ENCODE measurements around the gene MAGEC3. TPM values are rescaled to one million over a fixed set of nuclear protein-coding genes. Genes with fewer than 3 reads are reported as not detected.

The MAGEC3 gene
- total RNA-seq, 1 experiment from 2014 or later = not detected

DNA sequence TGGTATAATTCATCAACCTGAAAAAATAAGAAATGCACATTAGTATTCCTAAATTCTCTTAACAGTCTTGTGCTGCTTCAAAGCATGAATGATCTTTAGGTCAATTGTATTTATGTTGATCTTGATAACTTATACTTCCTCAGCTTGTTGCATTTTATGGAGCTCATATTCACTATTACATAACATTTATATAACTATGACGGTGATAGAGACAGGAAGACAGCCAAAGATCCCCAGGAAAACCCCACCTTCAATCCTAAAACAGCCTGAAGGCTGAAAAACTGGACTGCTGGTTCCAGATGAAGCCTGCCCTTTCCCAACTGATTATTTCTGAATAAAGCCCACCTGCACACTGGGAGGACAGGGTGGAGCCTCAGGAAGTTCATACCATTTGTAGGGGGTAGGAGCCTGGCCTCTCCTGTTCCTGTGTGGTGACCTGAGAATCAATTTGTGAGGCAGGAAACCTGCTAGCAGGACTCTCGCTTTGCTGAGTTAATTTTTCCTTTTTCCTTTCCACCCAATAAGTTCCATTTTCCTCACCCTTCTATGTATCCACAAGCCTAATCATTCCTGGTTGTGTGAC, 96.0 kb downstream of the MAGEC3 start:
- Histone ChIP-seq H3K9me3 (no peaks in the 10 kb centered on the region), H3K27me3 (no peaks in the 10 kb centered on the region), H3K36me3 (no peaks in the 10 kb centered on the region), H3K4me3 (no peak overlapping the region)
- DNase-seq = no peak

DNA sequence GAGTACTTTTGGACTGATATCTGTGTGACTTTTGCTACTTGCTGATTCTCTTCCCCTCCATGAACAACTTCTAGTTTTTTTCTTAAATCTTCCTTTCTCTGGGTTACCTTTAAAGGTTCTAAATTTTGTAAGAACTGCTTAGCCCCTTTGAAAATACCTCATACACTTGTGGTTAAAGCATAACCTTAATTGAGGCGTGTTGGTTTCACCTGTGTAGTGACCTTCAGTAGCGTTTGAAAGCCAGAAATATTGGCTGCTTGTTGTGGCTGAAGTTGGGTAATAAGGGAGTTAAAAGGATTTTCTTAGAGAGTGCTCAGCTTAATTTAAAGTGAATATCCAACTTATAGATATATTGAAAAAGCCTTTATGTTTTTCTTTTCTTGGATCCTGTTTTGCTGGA, 97.5 kb downstream of the MAGEC3 start:
- no peaks in the 10 kb centered on the region for H3K27me3 ChIP-seq
- no peak overlapping the region for H3K4me3 ChIP-seq
- H3K36me3 ChIP-seq = no peaks in the 10 kb centered on the region
- DNase-seq = no peak
- H3K9me3 ChIP-seq = no peaks in the 10 kb centered on the region

DNA sequence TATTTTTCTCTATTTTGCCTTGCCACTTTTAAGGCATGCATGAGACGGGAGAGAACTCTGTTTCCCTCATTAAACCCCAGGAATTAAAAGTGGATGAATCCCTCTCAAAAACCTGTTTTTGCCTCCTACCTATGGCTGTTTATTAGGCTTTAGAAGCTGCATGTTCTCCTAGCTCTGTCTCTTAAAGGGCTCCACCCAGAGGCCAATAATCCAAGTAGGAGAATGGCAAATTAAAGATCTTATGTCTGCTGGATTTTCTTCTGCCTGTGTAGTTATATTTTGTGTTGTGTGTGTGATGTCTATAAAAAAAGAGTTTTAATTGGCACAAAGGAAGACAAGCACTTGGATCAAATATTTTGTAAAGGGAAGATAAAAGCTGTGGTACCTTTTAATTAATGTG, 98.0 kb downstream of the MAGEC3 start:
- Histone ChIP-seq H3K9me3 (no peaks in the 10 kb centered on the region), H3K4me3 (no peak overlapping the region), H3K36me3 (no peaks in the 10 kb centered on the region), H3K27me3 (no peaks in the 10 kb centered on the region)
- no peak for DNase-seq

DNA sequence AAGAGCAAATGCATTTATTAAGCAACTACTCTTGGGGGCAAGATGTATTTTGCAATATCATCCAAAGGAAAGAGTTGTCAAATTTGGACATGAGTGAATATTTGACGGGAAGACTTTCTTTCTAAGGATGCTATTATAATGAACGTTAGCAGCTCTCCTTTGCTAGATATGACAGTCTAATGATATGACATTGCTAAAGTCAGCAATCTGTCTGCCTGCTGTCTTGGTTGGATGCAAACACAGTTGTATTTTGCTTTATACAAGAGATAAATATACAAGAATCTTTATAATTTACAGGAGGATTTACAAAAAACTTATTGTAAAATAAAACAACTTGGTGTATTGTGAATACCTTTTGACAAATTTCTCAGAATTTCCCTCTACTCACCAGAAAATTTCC, 103.1 kb downstream of the MAGEC3 start:
- Histone ChIP-seq H3K36me3 (no peaks in the 10 kb centered on the region), H3K27me3 (no peaks in the 10 kb centered on the region), H3K9me3 (no peaks in the 10 kb centered on the region), H3K4me3 (no peak overlapping the region)
- DNase-seq = no peak

DNA sequence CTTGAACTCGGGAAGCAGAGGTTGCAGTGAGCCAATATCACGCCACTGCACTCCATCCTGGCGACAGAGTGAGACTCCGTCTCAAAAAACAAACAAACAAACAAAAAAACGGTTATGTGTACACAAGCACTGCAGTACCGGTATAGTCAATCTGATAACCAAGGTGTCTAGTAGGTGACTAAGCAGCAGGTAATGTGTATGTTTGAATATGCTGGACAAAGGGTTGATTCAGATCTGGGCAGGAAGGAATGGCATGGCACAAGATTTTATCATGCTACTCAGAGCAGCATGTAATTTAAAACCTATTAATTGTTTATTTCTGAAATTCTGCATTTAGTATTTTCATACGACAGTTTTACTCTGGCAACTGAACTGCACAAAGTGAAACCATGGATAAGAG, 107.3 kb downstream of the MAGEC3 start:
- H3K9me3 ChIP-seq = no peaks in the 10 kb centered on the region
- H3K36me3 ChIP-seq = no peaks in the 10 kb centered on the region
- H3K27me3 ChIP-seq = no peaks in the 10 kb centered on the region
- H3K4me3 ChIP-seq = no peak overlapping the region
- DNase-seq = no peak

DNA sequence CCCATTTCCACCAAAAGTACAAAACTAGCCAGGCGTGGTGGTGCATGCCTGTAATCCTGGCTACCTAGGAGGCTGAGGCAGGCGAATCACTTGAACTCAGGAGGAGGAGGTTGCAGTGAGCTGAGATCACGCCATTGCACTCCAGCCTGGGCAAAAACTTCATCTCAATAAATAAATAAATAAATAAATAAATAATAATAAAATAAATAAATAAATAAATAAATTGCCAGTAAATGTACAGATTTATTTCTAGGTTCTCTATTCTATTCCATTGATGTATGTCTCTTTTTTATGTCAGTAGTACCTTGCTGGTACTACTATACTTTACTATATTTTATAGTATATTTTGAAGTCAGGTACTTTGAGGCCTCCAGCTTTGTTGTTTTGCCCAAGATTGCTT, 109.2 kb downstream of the MAGEC3 start:
- H3K27me3 ChIP-seq = no peaks in the 10 kb centered on the region
- H3K9me3 ChIP-seq = no peaks in the 10 kb centered on the region
- no peak for DNase-seq
- H3K4me3 ChIP-seq = no peak overlapping the region
- no peaks in the 10 kb centered on the region for H3K36me3 ChIP-seq

Other genes with a start within 250 kb of the MAGEC3 start
- gene SPANXA2, start 248.6 kb upstream of the MAGEC3 start, total RNA-seq (2014; rRNA removed; shearing (Covaris generic); ENCODE audit: low replicate concordance) = not detected in 2 replicates
- not detected in 2 replicates for gene SPANXD, start 139.6 kb upstream of the MAGEC3 start, total RNA-seq (2014; rRNA removed; shearing (Covaris generic); ENCODE audit: low replicate concordance)
- gene MAGEC1, start 65.6 kb downstream of the MAGEC3 start, total RNA-seq (2014; rRNA removed; shearing (Covaris generic); ENCODE audit: low replicate concordance) = not detected in 2 replicates

Measured in MG63 (cell line).